Activated naive CD4-positive, alpha-beta T cell treated with anti-CD3 and anti-CD28 coated beads, Interleukin-2, amount 50 U/mL, for 72 hours (primary cell): ENCODE data around the gene CYP26A1. TPM values are rescaled to one million over a fixed set of nuclear protein-coding genes. Genes with fewer than 3 reads are reported as not detected.
A peak's percentile ranks its signal among the peaks of the same experiment; 100 is the strongest.

Source experiments
- ATAC-seq, 2 donors: fragments of 150-1000 bp; cut with Tn5 transposase; 2 replicates each; pipeline ENCODE4 v1.10.0; 2021; ENCODE audit warnings: mild to moderate bottlenecking in 2 of 2, moderate library complexity in 2 of 2
- DNase-seq, 2 donors: peaks; one replicate each; pipeline ENCODE4 v3.0.0; 2021 to 2022; ENCODE audit warnings: low spot score in 2 of 2
- H3K27ac Mint-ChIP-seq, 2 donors: one replicate each; pipeline ENCODE4 v1.8.0; 2022; ENCODE audit warnings: mild to moderate bottlenecking in 2 of 2, mixed read lengths in 2 of 2
- H3K36me3 Mint-ChIP-seq, 2 donors: one replicate each; pipeline ENCODE4 v1.8.0; 2022; ENCODE audit warnings: mixed read lengths in 2 of 2
- H3K9me3 Mint-ChIP-seq, 2 donors: one replicate each; pipeline ENCODE4 v1.8.0; 2022; ENCODE audit warnings: mixed read lengths in 2 of 2
- total RNA-seq, 2 donors: library from RNA; stranded (reverse); gene quantifications; one replicate each; pipeline ENCODE4 v1.2.3, GENCODE V29; 2022

CYP26A1 gene
- total RNA-seq, 2 donors from 2014 or later: 0.43 TPM; not detected in 1

DNA sequence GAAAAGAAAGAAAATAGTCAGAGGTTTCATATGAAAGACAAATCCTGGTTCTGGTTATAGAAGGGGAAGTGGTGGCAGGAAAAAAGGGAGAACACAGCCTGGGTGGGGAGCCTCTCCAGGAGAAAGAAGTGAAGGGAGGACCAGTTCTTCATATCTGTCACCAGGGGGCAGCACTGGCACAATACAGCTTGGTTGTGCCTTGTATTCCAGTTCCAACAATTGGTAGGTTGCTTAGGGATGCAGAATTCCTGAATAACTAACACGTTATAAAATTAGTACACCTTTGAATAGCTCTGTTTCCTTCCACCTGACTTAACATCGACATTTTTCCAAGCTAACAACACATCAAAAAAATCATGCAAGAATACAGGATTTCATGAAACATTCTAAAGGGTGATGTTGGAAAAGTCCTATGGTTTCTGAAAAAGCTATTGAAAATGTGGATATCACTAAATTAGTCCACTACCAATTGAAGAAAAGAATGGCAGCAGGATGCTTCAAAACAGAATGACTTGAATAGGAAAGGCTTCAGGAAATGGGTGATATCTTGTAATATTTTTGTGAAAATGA, 52.9 kb downstream of the CYP26A1 start:
- DNase-seq (no peak), ATAC-seq (no peak)
- H3K27ac Mint-ChIP-seq: peak overlapping the region in 1 of 2 donors; percentile 27
- peaks cover 22 to 24% of the 10 kb centered on the region in 2 donors for H3K36me3 Mint-ChIP-seq
- H3K9me3 Mint-ChIP-seq: peaks cover 19 to 32% of the 10 kb centered on the region in 2 donors

Other genes starting within 250 kb of the CYP26A1 start
- 10 to 100 TPM; 12.1 to 17.6 TPM for gene EXOC6, start 225.4 kb upstream of the CYP26A1 start, total RNA-seq
- gene CYP26C1, start 13.1 kb upstream of the CYP26A1 start, total RNA-seq: under 1 TPM in 1 of 2 donors, not detected in 1; 0.12 TPM